NT2/D1 (cell line): ENCODE data around the gene DAP3.
"Not testable (repeated sequence)": the region's sequence is repeated elsewhere in the genome, so short reads cannot be mapped to it uniquely, and the experiment has no call there.

Experiments used
- SUZ12 ChIP-seq: IDR thresholded peaks from 2 replicates; pipeline ENCODE4 v1.6.1; 2011; ENCODE audit not compliant: insufficient read length, insufficient read depth; ENCODE audit errors: extremely low read depth
- YY1 ChIP-seq: IDR thresholded peaks from 2 replicates; pipeline ENCODE4 v1.6.1; 2011; ENCODE audit not compliant: insufficient read length, insufficient read depth

DNA sequence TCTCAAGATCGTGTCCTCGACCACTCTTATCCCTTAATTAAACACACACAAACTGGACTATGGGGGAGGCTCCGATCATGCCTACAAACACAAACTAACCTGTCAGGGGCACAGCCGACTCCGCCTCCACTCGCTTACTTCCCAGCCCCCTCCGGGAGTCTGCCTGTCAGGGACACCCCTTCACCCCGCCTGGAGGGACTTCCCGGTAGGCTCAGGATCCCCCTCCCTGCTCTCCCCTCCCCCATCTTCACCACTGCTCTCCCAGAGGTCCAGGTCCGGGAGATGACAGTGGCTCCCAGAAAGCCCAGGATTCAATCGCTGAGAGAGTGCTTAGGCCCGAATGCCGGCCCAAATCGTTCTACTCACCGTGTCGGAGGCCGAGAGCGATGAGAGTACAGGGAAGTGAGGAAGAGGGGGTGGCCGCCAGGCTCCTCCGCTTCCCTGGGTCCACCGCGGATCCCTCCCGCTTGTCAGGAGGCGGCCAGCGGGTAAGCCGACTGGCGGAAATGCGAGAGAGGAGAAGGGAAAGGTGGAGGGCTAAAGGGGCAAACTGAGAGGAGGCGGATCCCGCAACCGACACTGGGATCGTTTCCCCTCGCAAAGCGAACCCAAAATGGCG lies 1.1 kb upstream of the DAP3 start:
- TF ChIP-seq YY1 = peak; percentile 74
- TF ChIP-seq SUZ12 = not testable (repeated sequence)
